K562 (cell line): ENCODE data around the gene ADM. TPM values are rescaled to one million over a fixed set of nuclear protein-coding genes. Genes with fewer than 3 reads are reported as not detected.
A peak's percentile ranks its signal among the peaks of the same experiment; 100 is the strongest.

Experiments used
- ATAC-seq: fragments of 200-7000 bp; cut with Tn5 transposase; 3 replicates; pipeline ENCODE4 v1.9.1; 2020; ENCODE audit warnings: moderate library complexity
- BruUV-seq: library from RNA; stranded (reverse); fragments of 400-500 nt; replicated peaks from 2 replicates; lab custom pipeline; 2021; lab: Mats Ljungman, UMichigan
- CTCF ChIA-PET: fragments of 300-600 bp; formaldehyde crosslinking; extraction: SDS; loops from one replicate; lab custom pipeline; 2021; ENCODE audit warnings: low intra/inter-chr PET ratio; lab: Yijun Ruan, JAX
- POLR2A ChIA-PET: fragments of 300-600, 350-650 bp; sonication (Branson Sonifier 250); formaldehyde crosslinking; extraction: SDS; loops from one replicate; lab custom pipeline; 2021; ENCODE audit warnings: antibody characterized with exemption, inconsistent platforms; lab: Yijun Ruan, JAX
- DNase-seq, 4 experiments: peaks; one replicate each; pipeline versions ENCODE4 v3.0.0 to v3.0.0-alpha.2; 2011 to 2018; ENCODE audit warnings: low spot score in 3 of 4, mixed read lengths in 3 of 4; ENCODE audit errors: extremely low read depth in 1 of 4
- FAIRE-seq: peaks from 2 replicates; lab custom pipeline; 2011; peaks lifted over from hg19 to GRCh38; lab: Jason Lieb, UNC
- H2AFZ ChIP-seq: 2 replicates; pipeline ENCODE4 v1.6.0; 2011; ENCODE audit warnings: low read depth, low read length, control low read depth, inconsistent platforms
- H3K27ac ChIP-seq: fragments of 200-600 bp; 3 replicates; pipeline ENCODE4 v1.8.0; 2011; ENCODE audit warnings: low read depth, mild to moderate bottlenecking, control low read depth, inconsistent platforms, low read length, moderate library complexity, mixed read lengths; ENCODE audit errors: extremely low read depth
- H3K27me3 ChIP-seq, 2 experiments: fragments of 300-600 bp in 1 of 2; 2 replicates in 1 of 2; 3 replicates in 1 of 2; pipeline versions ENCODE4 v1.6.0 to v1.8.0; 2011; ENCODE audit warnings: inconsistent platforms in 2 of 2, low read length in 2 of 2, mild to moderate bottlenecking in 1 of 2, mixed read lengths in 1 of 2, moderate library complexity in 1 of 2; ENCODE audit not compliant: control insufficient read depth in 2 of 2, insufficient read depth in 2 of 2
- H3K36me3 ChIP-seq: fragments of 300-600 bp; 3 replicates; pipeline ENCODE4 v1.8.0; 2011; ENCODE audit warnings: mild to moderate bottlenecking, low read length, inconsistent platforms; ENCODE audit not compliant: control insufficient read depth, insufficient read depth
- H3K4me1 ChIP-seq, 2 experiments: fragments of 200-600 bp in 1 of 2; replicated peaks in 1 of 2; 2 replicates in 1 of 2; 3 replicates in 1 of 2; pipeline versions ENCODE4 v1.5.1 to v1.8.0; 2011; ENCODE audit warnings: inconsistent platforms in 2 of 2, low read length in 2 of 2, mild to moderate bottlenecking in 1 of 2, mixed read lengths in 1 of 2, moderate library complexity in 1 of 2; ENCODE audit not compliant: control insufficient read depth in 2 of 2, insufficient read depth in 2 of 2
- H3K4me2 ChIP-seq: 2 replicates; pipeline ENCODE4 v1.6.1; 2011; ENCODE audit warnings: low read length, control low read depth, inconsistent platforms, mixed read lengths; ENCODE audit not compliant: insufficient read depth
- H3K4me3 ChIP-seq: fragments of 200-600 bp; sonication (generic), shearing (Covaris generic); 2 replicates; pipeline ENCODE4 v1.5.1; 2016; ENCODE audit warnings: control low read depth, inconsistent platforms
- H3K79me2 ChIP-seq: fragments of 200-600 bp; 3 replicates; pipeline ENCODE4 v1.8.0; 2011; ENCODE audit warnings: low read length, inconsistent platforms; ENCODE audit not compliant: control insufficient read depth, insufficient read depth
- H3K9ac ChIP-seq, 2 experiments: 2 replicates each; pipeline versions ENCODE4 v1.6.0 to v1.6.1; 2011; ENCODE audit warnings: low read depth in 2 of 2, low read length in 2 of 2, control low read depth in 1 of 2, inconsistent platforms in 1 of 2, mild to moderate bottlenecking in 1 of 2, mixed read lengths in 1 of 2; ENCODE audit not compliant: insufficient read depth in 1 of 2
- H3K9me1 ChIP-seq: one replicate; pipeline ENCODE4 v1.6.0; 2011; ENCODE audit warnings: inconsistent platforms, mild to moderate bottlenecking, low read length, moderate library complexity; ENCODE audit not compliant: control insufficient read depth, insufficient read depth
- H3K9me3 ChIP-seq: replicated peaks from 2 replicates; pipeline ENCODE4 v1.5.1; 2011; ENCODE audit warnings: low read depth, low read length, inconsistent platforms; ENCODE audit not compliant: control insufficient read depth, insufficient read depth
- H4K20me1 ChIP-seq: replicated peaks from 2 replicates; pipeline ENCODE4 v1.6.1; 2011; ENCODE audit warnings: low read length, inconsistent platforms, mixed read lengths; ENCODE audit not compliant: control insufficient read depth, insufficient read depth
- GTF2E2 ChIP-seq: fragments of 200-800 bp; sonication (Bioruptor generic); IDR thresholded peaks from 2 replicates; pipeline ENCODE4 v1.6.1; 2016; ENCODE audit warnings: missing genetic modification characterization, missing compliant biosample characterization
- IFI16 ChIP-seq: fragments of 250-450 bp; sonication (Bioruptor Pico); IDR thresholded peaks from 2 replicates; pipeline ENCODE4 v2.1.2; 2022; ENCODE audit warnings: mild to moderate bottlenecking, inconsistent platforms
- MEF2D ChIP-seq: conservative IDR thresholded peaks from 2 replicates; pipeline ENCODE4 v1.6.1; 2016; ENCODE audit warnings: low read depth, missing genetic modification characterization, missing compliant biosample characterization
- PRMT5 ChIP-seq: sonication (generic); formaldehyde crosslinking; IDR thresholded peaks from 2 replicates; pipeline ENCODE4 v1.5.0; 2020; ENCODE audit warnings: missing genetic modification reagents
- RFX1 ChIP-seq: fragments of 450-650 bp; IDR thresholded peaks from 2 replicates; pipeline ENCODE4 v1.6.1; 2016; ENCODE audit warnings: mild to moderate bottlenecking, moderate library complexity
- TOE1 ChIP-seq, 2 experiments: fragments of 450-650 bp in 1 of 2; sonication (generic) in 1 of 2; formaldehyde crosslinking in 1 of 2; IDR thresholded peaks; 2 replicates each; pipeline versions ENCODE4 v1.7.1 to v1.8.0; 2016 to 2022; ENCODE audit warnings: borderline replicate concordance in 2 of 2, mild to moderate bottlenecking in 2 of 2, antibody characterized with exemption in 1 of 2, inconsistent platforms in 1 of 2, low read depth in 1 of 2, missing genetic modification reagents in 1 of 2, moderate library complexity in 1 of 2
- ZNF766 ChIP-seq: fragments of 200-800 bp; sonication (Bioruptor generic); conservative IDR thresholded peaks from 2 replicates; pipeline ENCODE4 v1.6.1; 2016; ENCODE audit warnings: missing genetic modification characterization, missing compliant biosample characterization
- WGBS: fragments of 100-300 bp; shearing (Covaris generic); methylation state at CpG from one replicate; pipeline ENCODE4 v1.1.6; 2016; ENCODE audit warnings: low coverage, mixed read lengths; ENCODE audit not compliant: insufficient coverage; ENCODE audit errors: missing lambda C conversion rate; 5-methylcytosine and 5-hydroxymethylcytosine counted together
- in situ Hi-C: fragments of 300-500 bp; cut with MboI; formaldehyde crosslinking; loops from 4 replicates; pipeline ENCODE4 v1.15.0; 2018; ENCODE audit warnings: inconsistent platforms, mixed read lengths
- intact Hi-C: fragments of 100-400 bp; cut with micrococcal nuclease; formaldehyde crosslinking; loops from 2 replicates; pipeline ENCODE4 v1.14.2; 2022
- polyA plus RNA-seq, 8 experiments: library from polyadenylated mRNA; depleted of rRNA in 4 of 8; stranded (reverse) in 5 of 8; unstranded in 3 of 8; fragments of >200 nt; fragmentation: Nextera tagmentation in 2 of 8; fragmentation: Illumina TruSeq in 1 of 8; extraction: Ambion mirVana in 2 of 8; extraction: Trizol in 1 of 8; gene quantifications; 2 replicates each; pipeline versions ENCODE4 v1.2.1 to v1.2.3, GENCODE V29; 2011 to 2014; ENCODE audit warnings: inconsistent platforms in 1 of 8, missing spikeins in 1 of 8
- total RNA-seq, 7 experiments: library from RNA; depleted of rRNA in 6 of 7; stranded (reverse); fragments of >200 nt in 6 of 7; fragmentation: Illumina TruSeq in 2 of 7; extraction: Trizol in 2 of 7; gene quantifications; 2 replicates each; pipeline versions ENCODE4 v1.2.1 to v1.2.3, GENCODE V29; 2011 to 2021; ENCODE audit warnings: low replicate concordance in 1 of 7

The ADM gene
- total and polyA plus RNA-seq, 9 of the 15 experiments (the other 6 are each of a cell fraction or from before 2014, with no cell fraction given), result 0.23 to 0.49 (median 0.32) TPM; not detected in 6

- TF ChIP-seq IFI16 (CRISPR knock-in tag) (no peak), MEF2D (tag) (no peak), TOE1 (IDR thresholded peaks at IDR 0.05; ENCODE audit: borderline replicate concordance) (no peak), TOE1 (CRISPR knock-in tag; IDR thresholded peaks at IDR 0.05; ENCODE audit: borderline replicate concordance, low read depth) (no peak), GTF2E2 (tag) (no peak), ZNF766 (CRISPR knock-in tag) (no peak)
Measured at GRCh38 chr11:10288881-10289764, 15.8 kb upstream of the ADM start (continued).

- Histone ChIP-seq H3K9me1 (no peaks in the 10 kb centered on the region), H4K20me1 (peaks cover 4% of the 10 kb centered on the region; the same call in 1 of the 2 replicates), H3K4me3 (no peak overlapping the region), H2AFZ (no peak overlapping the region), H3K27me3 (no peaks in the 10 kb centered on the region; a peak in 1 of 5 replicates), H3K27ac (no peak overlapping the region), H3K9ac (no peak overlapping the region), H3K9me3 (no peaks in the 10 kb centered on the region), H3K36me3 (no peaks in the 10 kb centered on the region), H3K4me2 (no peak overlapping the region), H3K4me1 (peaks cover 10 to 30% of the 10 kb centered on the region in 2 experiments; a peak in 3 of 5 replicates), H3K79me2 (peaks cover 4% of the 10 kb centered on the region; the same call in 1 of the 3 replicates)
- no peak for FAIRE-seq
- no peak for DNase-seq
- ChIA-PET POLR2A (no interaction called here), CTCF (no interaction called here)
- in situ Hi-C loops, result loop anchor here (10.0 kb wide), 1 partner anchor 1925 kb away; no protein-coding TSS in a partner anchor
- peak; percentile 16; the same call in 1 of the 2 replicates for TF ChIP-seq RFX1
- TF ChIP-seq PRMT5 (CRISPR knock-in tag), result no peak
- ATAC-seq, result no peak
- BruUV-seq, result no TSS peak
- intact Hi-C loops, result no loop called here
- 51% methylated on average over 9 of the region's 10 CpGs for WGBS
Measured at GRCh38 chr11:10289765-10290380, 15.0 kb upstream of the ADM start.
